T follicular helper cell (primary cell): ENCODE data around the gene CIAPIN1.

Experiments
- DNase-seq: peaks from one replicate; pipeline ENCODE4 v3.0.0-alpha.2; 2020; ENCODE audit warnings: low read depth

Gene CIAPIN1

GRCh38 chr16:57476546-57477410, 29.6 kb upstream of the CIAPIN1 start:
- DNase-seq: no peak

- DNase-seq: peak; percentile 64
These were observed 28.6 kb upstream of the CIAPIN1 start for GRCh38 chr16:57475711-57476339.

- DNase-seq: no peak
These were observed 27.8 kb upstream of the CIAPIN1 start for GRCh38 chr16:57474671-57475661.

GRCh38 chr16:57473906-57474305, 26.7 kb upstream of the CIAPIN1 start:
- no peak for DNase-seq

GRCh38 chr16:57473176-57473840, 26.1 kb upstream of the CIAPIN1 start:
- DNase-seq: no peak

- no peak for DNase-seq
These were observed 25.5 kb upstream of the CIAPIN1 start for GRCh38 chr16:57472665-57473060.

GRCh38 chr16:57471852-57472664, 24.9 kb upstream of the CIAPIN1 start:
- DNase-seq: no peak

GRCh38 chr16:57471209-57471608, 24.0 kb upstream of the CIAPIN1 start:
- DNase-seq: no peak

- no peak for DNase-seq
These were observed 23.5 kb upstream of the CIAPIN1 start for GRCh38 chr16:57470711-57471110.

GRCh38 chr16:57469917-57470470, 22.8 kb upstream of the CIAPIN1 start:
- no peak for DNase-seq

GRCh38 chr16:57469046-57469445, 21.9 kb upstream of the CIAPIN1 start:
- no peak for DNase-seq

- no peak for DNase-seq
These were observed 21.2 kb upstream of the CIAPIN1 start for GRCh38 chr16:57468346-57468745.

- DNase-seq: no peak
These were observed 17.3 kb upstream of the CIAPIN1 start for GRCh38 chr16:57464523-57464922.

- DNase-seq: no peak
These were observed 15.8 kb upstream of the CIAPIN1 start for GRCh38 chr16:57462978-57463362.

- peak; percentile 89 for DNase-seq
These were observed 15.2 kb upstream of the CIAPIN1 start, which contains the start of gene POLR2C for GRCh38 chr16:57462209-57462977. Gene POLR2C (plus strand): TSS chr16:57462679. CDS start chr16:57462725, 46 bp downstream.

GRCh38 chr16:57452021-57452420, 4.8 kb upstream of the CIAPIN1 start:
- no peak for DNase-seq

- no peak for DNase-seq
These were observed 527 bp downstream of the CIAPIN1 start for GRCh38 chr16:57446531-57447185.

- no peak for DNase-seq
These were observed 1.7 kb downstream of the CIAPIN1 start for GRCh38 chr16:57445510-57445909.

- DNase-seq: no peak
These were observed 2.5 kb downstream of the CIAPIN1 start for GRCh38 chr16:57444711-57445110.
